BLaER1 treated with 17β-estradiol and CSF1 and Interleukin-3, amounts not matched to agents 10 nM and 100 nM (cell line): ENCODE results near the gene CFAP100.
A peak's percentile ranks its signal among the peaks of the same experiment; 100 is the strongest.

Experiments
- H3K27ac ChIP-seq, 11 experiments: shearing (Covaris generic); formaldehyde crosslinking; 2 replicates each; pipeline ENCODE4 v1.8.1; 2022
- H3K27me3 ChIP-seq, 11 experiments: shearing (Covaris generic); formaldehyde crosslinking; 2 replicates each; pipeline ENCODE4 v1.8.1; 2022
- H3K36me3 ChIP-seq, 11 experiments: shearing (Covaris generic); formaldehyde crosslinking; 2 replicates each; pipeline ENCODE4 v1.8.1; 2022
- H3K4me1 ChIP-seq, 10 experiments: shearing (Covaris generic); formaldehyde crosslinking; 2 replicates each; pipeline ENCODE4 v1.8.1; 2022
- H3K4me2 ChIP-seq, 11 experiments: shearing (Covaris generic); formaldehyde crosslinking; 2 replicates each; pipeline ENCODE4 v1.8.1; 2022
- H3K4me3 ChIP-seq, 10 experiments: shearing (Covaris generic); formaldehyde crosslinking; 2 replicates each; pipeline ENCODE4 v1.8.1; 2022
- H3K9ac ChIP-seq, 11 experiments: shearing (Covaris generic); formaldehyde crosslinking; 2 replicates each; pipeline ENCODE4 v1.8.1; 2022
- H3K9me3 ChIP-seq, 11 experiments: shearing (Covaris generic); formaldehyde crosslinking; replicated peaks in 1 of 11; 2 replicates each; pipeline ENCODE4 v1.8.1; 2022
- H4K20me1 ChIP-seq, 11 experiments: shearing (Covaris generic); formaldehyde crosslinking; 2 replicates each; pipeline ENCODE4 v1.8.1; 2022
- Cebpa-rat ChIP-seq, 11 experiments: shearing (Covaris generic); IDR thresholded peaks; 2 replicates each; pipeline ENCODE4 v1.8.1; 2022

The CFAP100 gene

GRCh38 chr3:126465928-126466544 is 71.3 kb downstream of the CFAP100 start:
- H3K9me3 ChIP-seq: no peaks in the 10 kb centered on the region
- H3K4me2 ChIP-seq: peak overlapping the region in 5 of 11 experiments; percentile 7 to 51 (median 23); a peak in 5 of 22 replicates
- peaks cover 84 to 100% (median 95%) of the 10 kb centered on the region in 11 experiments for H4K20me1 ChIP-seq
- peaks cover 0 to 40% (median 18%) of the 10 kb centered on the region in 10 experiments; a peak in 18 of 20 replicates for H3K4me1 ChIP-seq
- TF ChIP-seq Cebpa-rat (IDR thresholded peaks at IDR 0.05): no peak
- peaks cover 98 to 100% (median 100%) of the 10 kb centered on the region in 11 experiments for H3K36me3 ChIP-seq
- no peak overlapping the region for H3K4me3 ChIP-seq
- no peaks in the 10 kb centered on the region for H3K27me3 ChIP-seq
- no peak overlapping the region for H3K27ac ChIP-seq
- H3K9ac ChIP-seq: 0 out of 22 replicates have a peak overlapping the region, but pooled peaks of 1 of the 11 experiments have one; percentile 4

DNA sequence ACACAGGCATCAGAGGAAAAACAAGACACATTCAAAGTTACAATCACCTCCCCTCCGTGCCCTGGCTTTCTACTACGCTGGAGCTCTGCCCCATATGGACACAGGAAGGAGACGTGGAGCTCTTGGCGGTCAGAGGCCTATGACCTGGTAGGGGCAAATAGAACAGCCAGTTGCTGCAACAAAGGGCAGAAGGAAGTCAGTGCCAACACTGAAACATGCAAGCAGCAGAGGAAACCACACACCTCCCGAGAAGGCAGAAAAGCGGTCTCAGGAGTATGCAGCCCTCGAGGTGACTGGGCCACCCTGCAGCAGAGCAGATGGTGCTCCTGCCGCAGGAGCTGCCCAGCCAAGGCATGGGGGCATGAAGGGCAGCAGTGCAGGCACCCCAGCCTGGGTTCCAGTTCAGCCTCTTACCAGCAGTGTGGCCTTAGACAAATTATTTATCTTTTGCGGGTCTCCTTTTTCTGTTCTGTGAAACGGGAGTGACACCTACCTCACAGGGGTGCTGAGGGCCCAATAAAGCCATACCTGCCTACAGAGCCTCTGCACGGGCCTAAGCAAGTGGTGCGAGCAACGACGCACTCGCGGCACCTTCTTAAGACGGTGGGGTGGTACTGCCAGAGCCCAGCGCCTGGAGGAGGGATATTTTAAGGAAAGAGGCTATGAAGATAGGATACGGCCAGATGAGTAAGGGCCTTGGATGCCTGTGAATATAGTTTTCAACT is 72.3 kb downstream of the CFAP100 start:
- Histone ChIP-seq H4K20me1 (peaks cover 87 to 100% (median 96%) of the 10 kb centered on the region in 11 experiments), H3K4me2 (peak overlapping the region in 5 of 11 experiments; percentile 10 to 51 (median 25); a peak in 6 of 22 replicates), H3K9me3 (no peaks in the 10 kb centered on the region), H3K4me1 (peaks cover 9 to 50% (median 26%) of the 10 kb centered on the region in 10 experiments), H3K27me3 (no peaks in the 10 kb centered on the region), H3K4me3 (no peak overlapping the region), H3K36me3 (peaks cover 98 to 100% (median 100%) of the 10 kb centered on the region in 11 experiments), H3K9ac (peak overlapping the region in 5 of 11 experiments; percentile 4 to 29 (median 13); a peak in 2 of 22 replicates), H3K27ac (no peak overlapping the region)
- TF ChIP-seq Cebpa-rat (IDR thresholded peaks at IDR 0.05): no peak

DNA sequence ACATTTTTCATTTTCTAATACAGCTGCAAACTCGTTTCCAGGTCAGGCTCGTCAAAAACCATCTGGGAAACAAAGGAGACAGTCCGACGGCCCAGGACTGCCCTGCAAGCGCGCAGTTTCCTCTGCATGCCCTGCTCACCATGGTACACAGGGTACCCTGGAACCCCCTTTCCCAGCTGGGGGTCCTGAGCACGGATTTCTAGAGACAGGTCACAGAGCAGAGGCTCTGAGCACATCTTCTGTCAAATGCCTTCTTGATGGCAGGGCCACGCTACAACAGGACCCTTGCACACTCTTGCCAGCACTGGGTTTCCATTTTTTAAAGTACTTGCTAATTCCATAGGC is 72.9 kb downstream of the CFAP100 start:
- Histone ChIP-seq H3K4me2 (no peak overlapping the region), H3K27me3 (no peaks in the 10 kb centered on the region), H3K9me3 (no peaks in the 10 kb centered on the region), H3K9ac (0 out of 22 replicates have a peak overlapping the region, but pooled peaks of 1 of the 11 experiments have one; percentile 13), H3K36me3 (peaks cover 92 to 100% (median 96%) of the 10 kb centered on the region in 11 experiments), H3K4me1 (peaks cover 15 to 55% (median 31%) of the 10 kb centered on the region in 10 experiments), H3K27ac (no peak overlapping the region), H3K4me3 (no peak overlapping the region), H4K20me1 (peaks cover 87 to 100% (median 96%) of the 10 kb centered on the region in 11 experiments)
- TF ChIP-seq Cebpa-rat (IDR thresholded peaks at IDR 0.05): no peak

DNA sequence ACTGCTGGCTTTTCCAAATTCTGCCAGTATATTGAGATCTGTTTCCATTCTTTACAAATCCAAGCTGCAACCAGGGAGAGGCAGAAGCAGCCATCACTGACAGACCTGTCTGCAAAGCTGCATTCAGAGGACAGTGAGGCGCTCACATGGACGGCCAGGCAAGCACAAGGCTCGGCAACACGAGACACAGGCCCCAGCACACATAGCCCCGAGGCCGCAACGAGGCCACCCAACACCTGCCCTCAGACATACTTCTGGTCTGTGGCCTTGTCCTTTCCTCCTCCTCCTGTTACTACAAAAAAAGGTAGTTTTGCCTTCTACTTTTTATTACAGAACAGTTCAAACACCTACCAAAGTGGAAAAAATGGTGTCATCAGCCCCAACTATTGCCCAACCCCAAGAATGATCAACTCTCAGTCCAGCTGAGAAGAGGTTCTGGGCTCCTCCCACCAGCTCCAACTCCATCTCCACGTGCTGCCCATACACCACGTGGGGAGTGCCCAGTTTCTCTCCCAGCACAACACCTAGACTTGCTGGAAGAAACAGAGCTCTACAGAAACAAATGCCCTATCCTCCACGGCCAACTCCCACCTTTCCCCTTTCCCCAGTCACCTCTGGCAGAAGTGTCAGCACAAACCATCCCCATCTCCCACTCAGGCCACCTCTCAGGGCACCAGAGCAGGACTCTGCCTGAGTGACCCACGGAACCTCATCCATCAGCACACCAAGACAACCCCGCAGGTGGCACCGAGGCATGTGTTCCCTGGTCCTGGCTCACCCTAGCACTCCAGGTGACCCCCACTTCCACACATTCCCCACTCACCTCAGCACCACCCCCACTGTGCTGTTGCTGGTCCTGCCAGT is 73.6 kb downstream of the CFAP100 start:
- H3K4me1 ChIP-seq: peaks cover 21 to 62% (median 38%) of the 10 kb centered on the region in 10 experiments
- H3K36me3 ChIP-seq: peaks cover 86 to 99% (median 89%) of the 10 kb centered on the region in 11 experiments
- no peaks in the 10 kb centered on the region for H3K27me3 ChIP-seq
- H4K20me1 ChIP-seq: peaks cover 93 to 100% (median 99%) of the 10 kb centered on the region in 11 experiments
- no peak overlapping the region for H3K27ac ChIP-seq
- H3K9ac ChIP-seq: no peak overlapping the region; a peak in 1 of 22 replicates
- H3K4me3 ChIP-seq: no peak overlapping the region
- no peaks in the 10 kb centered on the region for H3K9me3 ChIP-seq
- TF ChIP-seq Cebpa-rat (IDR thresholded peaks at IDR 0.05): no peak
- H3K4me2 ChIP-seq: no peak overlapping the region

DNA sequence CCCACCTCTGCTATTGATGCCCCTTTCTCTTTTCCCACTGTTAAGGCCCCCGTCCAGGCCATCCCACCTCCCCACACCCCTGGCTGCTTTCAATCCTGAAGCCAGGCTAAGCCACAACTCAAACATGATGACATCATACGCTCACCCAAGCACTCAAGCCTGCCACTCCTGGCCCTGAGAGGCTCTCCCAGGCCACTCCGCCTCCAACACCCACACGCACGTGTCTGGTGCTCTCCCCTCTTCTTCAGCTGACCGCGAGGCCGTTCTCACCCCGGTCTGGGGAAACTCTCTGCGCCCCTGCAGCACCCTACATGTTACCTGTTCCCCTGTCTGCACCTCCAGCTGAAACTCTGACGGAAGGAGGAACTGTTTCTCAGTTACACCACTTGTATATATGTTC is 74.8 kb downstream of the CFAP100 start:
- Histone ChIP-seq H3K4me2 (no peak overlapping the region), H3K9me3 (no peaks in the 10 kb centered on the region), H3K9ac (peak overlapping the region in 1 of 11 experiments; percentile 6; a peak in 1 of 22 replicates), H3K27ac (no peak overlapping the region), H4K20me1 (peaks cover 96 to 100% (median 100%) of the 10 kb centered on the region in 11 experiments), H3K27me3 (no peaks in the 10 kb centered on the region), H3K36me3 (peaks cover 75 to 87% (median 77%) of the 10 kb centered on the region in 11 experiments), H3K4me1 (peaks cover 34 to 71% (median 50%) of the 10 kb centered on the region in 10 experiments), H3K4me3 (no peak overlapping the region)
- no peak for TF ChIP-seq Cebpa-rat (IDR thresholded peaks at IDR 0.05)

DNA sequence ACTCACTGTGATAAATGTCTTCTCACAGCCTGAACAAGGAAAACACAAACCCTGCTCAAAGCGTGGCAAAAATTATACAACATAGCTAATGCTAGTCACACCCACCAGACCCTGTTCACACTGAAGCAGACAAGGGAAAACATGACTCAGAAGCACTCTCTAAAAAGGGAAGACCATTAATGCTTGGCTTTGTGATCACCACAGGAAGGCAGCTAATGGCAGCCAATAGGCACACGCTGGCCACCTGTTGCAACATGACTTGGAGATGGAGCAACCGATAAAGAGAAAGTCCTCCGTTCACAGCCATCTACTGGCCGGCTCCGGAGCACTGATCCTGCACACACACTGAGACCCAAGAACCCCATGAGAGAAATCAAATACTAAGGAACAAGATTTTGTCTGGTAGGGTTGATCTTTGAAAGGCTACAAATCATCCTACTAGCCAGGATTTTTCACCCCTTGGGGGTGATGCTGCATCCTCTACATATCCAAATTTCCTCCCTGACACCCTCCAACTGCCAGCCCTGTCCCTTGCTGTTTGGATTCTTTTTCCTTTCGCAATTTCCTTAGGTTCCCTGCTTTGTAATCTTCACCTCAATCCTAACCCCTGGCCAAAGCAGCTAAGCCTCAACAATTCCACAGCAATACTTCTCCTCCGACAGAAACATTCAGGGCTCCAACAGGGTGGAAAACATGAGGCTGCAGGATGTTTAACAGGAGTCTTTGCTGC is 77.7 kb downstream of the CFAP100 start:
- H3K27me3 ChIP-seq: no peaks in the 10 kb centered on the region
- peak overlapping the region in 8 of 10 experiments; percentile 86 to 99 (median 94); a peak in 15 of 20 replicates for H3K4me3 ChIP-seq
- H3K9ac ChIP-seq: peak overlapping the region in 8 of 11 experiments; percentile 43 to 99 (median 98); a peak in 17 of 22 replicates
- no peaks in the 10 kb centered on the region for H3K9me3 ChIP-seq
- peak overlapping the region; percentile 85 to 100 (median 99) for H3K4me2 ChIP-seq
- H3K4me1 ChIP-seq: peaks cover 38 to 56% (median 44%) of the 10 kb centered on the region in 10 experiments
- TF ChIP-seq Cebpa-rat (IDR thresholded peaks at IDR 0.05): peak in 10 of 11 experiments; percentile 19 to 87 (median 67); a peak in 13 of 22 replicates
- H3K36me3 ChIP-seq: peaks cover 46 to 58% (median 47%) of the 10 kb centered on the region in 11 experiments
- peaks cover 75 to 81% (median 78%) of the 10 kb centered on the region in 11 experiments; a peak in 21 of 22 replicates for H4K20me1 ChIP-seq
- H3K27ac ChIP-seq: peak overlapping the region in 10 of 11 experiments; percentile 41 to 98 (median 58); a peak in 20 of 22 replicates

GRCh38 chr3:126473292-126474168 is 78.8 kb downstream of the CFAP100 start:
- H3K4me1 ChIP-seq: peaks cover 38 to 47% (median 42%) of the 10 kb centered on the region in 10 experiments
- no peaks in the 10 kb centered on the region for H3K27me3 ChIP-seq
- H3K9ac ChIP-seq: peak overlapping the region; percentile 5 to 99 (median 98); a peak in 20 of 22 replicates
- no peak for TF ChIP-seq Cebpa-rat (IDR thresholded peaks at IDR 0.05)
- peaks cover 35 to 47% (median 36%) of the 10 kb centered on the region in 11 experiments for H3K36me3 ChIP-seq
- H3K9me3 ChIP-seq: no peaks in the 10 kb centered on the region
- peak overlapping the region in 10 of 11 experiments; percentile 13 to 98 (median 60); a peak in 18 of 22 replicates for H3K27ac ChIP-seq
- peak overlapping the region; percentile 86 to 99 (median 94) for H3K4me3 ChIP-seq
- peak overlapping the region; percentile 85 to 100 (median 99) for H3K4me2 ChIP-seq
- peaks cover 65 to 70% (median 68%) of the 10 kb centered on the region in 11 experiments; a peak in 21 of 22 replicates for H4K20me1 ChIP-seq
